NCI-H1417 treated with DMSO at 0.1 percent for 48 hours (cell line): ENCODE data around the gene MED25.
"Not testable (repeated sequence)": the region's sequence is repeated elsewhere in the genome, so short reads cannot be mapped to it uniquely, and the experiment has no call there.

Experiments
- DNase-seq: peaks from one replicate; lab custom pipeline; 2025; lab: John Stamatoyannopoulos, UW

The MED25 gene

GRCh38 chr19:49818649-49819370, 721 bp downstream of the MED25 start:
- no peak for DNase-seq

GRCh38 chr19:49819452-49820115, 1.5 kb downstream of the MED25 start:
- DNase-seq, result not testable (repeated sequence)

DNA sequence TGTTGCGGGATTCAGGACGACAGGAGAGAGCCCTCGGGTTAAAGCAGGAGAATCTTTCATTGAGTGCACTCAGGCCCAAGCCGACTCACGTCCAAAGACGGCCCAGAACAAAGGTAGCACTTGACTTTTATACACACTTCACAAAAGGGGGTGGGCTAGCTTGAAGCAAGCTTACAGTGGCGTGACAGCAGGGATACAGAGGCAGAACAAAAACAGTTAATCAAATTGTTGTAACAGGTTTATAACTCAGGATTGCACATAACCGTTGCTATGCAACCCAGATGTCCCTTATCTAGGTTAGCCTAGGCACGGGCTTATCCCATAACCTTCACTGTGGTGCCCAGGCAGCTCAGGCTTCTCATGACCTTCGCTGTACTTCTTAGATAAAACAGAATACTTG, 2.0 kb downstream of the MED25 start:
- DNase-seq, result no peak

GRCh38 chr19:49823472-49823871, 5.4 kb downstream of the MED25 start:
- DNase-seq, result no peak

- no peak for DNase-seq
Observed at GRCh38 chr19:49824662-49825061, 6.6 kb downstream of the MED25 start.

DNA sequence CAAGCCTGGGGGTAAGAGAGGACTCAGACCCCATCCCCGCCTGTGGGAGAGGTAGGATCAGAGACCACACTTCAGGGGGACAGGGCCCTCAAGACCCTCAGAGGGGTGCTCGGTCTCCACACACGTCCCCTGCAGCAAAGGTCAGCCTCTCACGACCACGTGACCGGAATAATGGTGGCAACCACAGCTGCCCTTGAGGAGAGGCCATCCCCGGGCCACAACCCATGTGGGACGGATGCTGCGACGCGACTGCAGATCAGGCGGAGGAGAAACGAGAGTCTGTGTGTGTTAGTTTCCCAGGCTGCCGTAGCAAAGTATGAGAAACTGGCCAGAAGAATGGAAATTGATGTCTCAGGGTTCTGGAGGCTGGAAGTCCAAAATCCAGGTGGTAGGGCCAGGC, 8.9 kb downstream of the MED25 start:
- DNase-seq, result no peak

- no peak for DNase-seq
Observed at GRCh38 chr19:49829200-49829599, 11.1 kb downstream of the MED25 start.

DNA sequence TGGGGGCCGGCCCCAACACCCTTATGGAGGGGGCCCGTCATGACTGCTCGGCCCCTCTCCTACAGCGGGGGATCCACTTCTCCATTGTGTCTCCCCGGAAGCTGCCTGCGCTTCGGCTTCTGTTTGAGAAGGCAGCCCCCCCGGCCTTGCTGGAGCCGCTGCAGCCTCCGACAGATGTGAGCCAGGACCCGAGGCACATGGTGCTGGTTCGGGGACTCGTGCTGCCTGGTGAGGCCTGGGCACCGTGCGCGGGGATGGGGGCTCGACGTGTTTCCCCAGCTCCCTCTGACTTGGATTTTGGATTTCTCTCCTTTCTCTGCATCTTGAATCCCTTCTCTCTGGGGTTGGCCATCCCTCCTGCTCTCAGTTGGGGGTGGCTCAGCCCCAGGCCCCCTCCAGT, 11.6 kb downstream of the MED25 start:
- DNase-seq, result no peak

DNA sequence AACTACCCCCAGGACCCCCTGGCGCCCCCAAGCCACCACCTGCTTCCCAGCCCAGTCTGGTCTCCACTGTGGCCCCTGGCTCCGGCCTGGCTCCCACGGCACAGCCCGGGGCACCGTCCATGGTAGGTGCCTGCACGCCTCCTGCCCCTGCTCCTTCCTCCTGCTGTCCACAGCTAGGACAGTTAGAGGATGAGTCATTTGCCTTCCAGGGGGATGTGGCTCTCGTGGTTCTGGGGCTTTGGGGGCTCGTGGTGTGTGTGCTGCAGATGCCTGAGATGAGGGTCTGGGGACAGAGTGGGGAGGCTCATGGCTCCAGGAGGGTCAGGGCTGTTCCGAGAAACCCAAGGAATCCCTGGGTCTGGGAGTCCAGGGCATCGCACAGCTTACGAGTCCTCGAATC, 12.7 kb downstream of the MED25 start:
- DNase-seq, result no peak

GRCh38 chr19:49831592-49831991, 13.5 kb downstream of the MED25 start:
- DNase-seq, result no peak

DNA sequence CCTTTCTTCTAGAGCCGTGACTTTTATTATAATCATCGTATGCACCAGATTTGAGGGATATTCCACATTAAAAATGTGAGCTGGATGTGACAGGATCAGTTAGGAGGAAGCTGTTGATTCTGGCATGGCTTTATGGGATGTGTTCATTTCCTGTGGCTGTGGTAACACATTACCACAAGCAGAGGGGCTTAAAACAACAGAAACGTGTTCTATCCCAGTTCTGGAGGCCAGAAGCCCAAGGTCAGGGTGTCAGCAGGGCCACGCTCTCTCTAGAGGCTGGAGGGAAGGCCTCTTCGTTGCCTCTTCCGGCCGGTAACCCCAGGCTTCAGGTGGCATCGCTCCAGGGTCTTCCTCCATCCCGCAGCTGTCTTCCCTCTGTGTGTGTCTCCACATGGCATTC, 14.5 kb downstream of the MED25 start:
- no peak for DNase-seq

DNA sequence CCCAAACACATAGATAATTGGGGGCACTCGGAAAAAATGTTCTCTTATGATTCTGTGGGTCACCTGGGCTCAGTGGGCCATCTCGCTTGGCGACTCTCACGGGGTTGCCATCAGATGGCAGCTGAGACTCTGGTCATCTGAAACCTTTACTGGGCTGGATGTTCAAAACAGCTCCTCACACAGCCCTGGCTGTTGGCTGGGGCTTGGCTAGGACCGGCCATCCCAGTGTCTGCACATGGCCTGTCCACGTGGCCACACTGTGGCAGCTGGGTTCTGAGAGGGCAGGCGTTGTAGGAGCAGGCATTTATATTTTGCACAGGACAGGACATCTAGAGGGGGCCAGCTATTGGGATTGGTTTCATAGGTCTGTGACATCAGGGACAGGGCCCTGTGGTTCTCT, 15.5 kb downstream of the MED25 start:
- no peak for DNase-seq

GRCh38 chr19:49835562-49835961, 17.5 kb downstream of the MED25 start:
- DNase-seq, result no peak

DNA sequence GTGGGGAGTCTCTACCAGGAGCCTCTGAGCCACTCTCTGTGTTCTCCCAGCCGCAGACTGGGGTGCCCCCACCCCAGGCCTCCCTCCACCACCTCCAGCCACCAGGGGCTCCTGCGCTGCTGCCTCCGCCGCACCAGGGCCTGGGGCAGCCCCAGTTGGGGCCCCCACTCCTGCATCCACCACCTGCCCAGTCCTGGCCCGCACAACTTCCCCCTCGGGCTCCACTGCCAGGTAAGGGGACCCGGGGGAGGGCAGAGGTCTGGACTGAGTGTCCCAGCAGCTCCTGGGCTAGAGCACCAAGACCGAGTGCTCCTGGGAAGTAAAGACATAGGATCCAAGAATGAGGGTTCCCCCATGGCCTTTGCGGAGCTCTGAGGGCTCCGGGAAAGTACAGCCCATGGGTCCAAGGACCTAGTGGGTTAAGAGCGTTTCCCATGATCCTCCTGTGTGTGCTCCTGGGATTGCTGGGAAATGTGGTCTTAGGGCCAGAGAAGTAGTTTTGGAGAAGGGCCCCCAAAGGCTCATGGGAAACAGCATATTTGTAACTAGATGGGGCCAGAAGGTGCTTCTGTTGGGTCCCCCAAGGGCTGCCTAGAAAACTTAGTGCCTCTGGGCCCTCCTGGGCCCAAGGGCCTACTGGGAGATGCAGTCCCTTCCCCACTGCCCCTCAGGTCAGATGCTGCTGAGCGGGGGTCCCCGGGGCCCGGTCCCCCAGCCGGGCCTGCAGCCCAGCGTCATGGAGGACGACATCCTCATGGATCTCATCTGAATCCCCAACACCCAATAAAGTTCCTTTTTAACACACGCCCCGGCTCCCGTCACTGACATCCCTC, 18.3 kb downstream of the MED25 start:
- DNase-seq, result no peak

DNA sequence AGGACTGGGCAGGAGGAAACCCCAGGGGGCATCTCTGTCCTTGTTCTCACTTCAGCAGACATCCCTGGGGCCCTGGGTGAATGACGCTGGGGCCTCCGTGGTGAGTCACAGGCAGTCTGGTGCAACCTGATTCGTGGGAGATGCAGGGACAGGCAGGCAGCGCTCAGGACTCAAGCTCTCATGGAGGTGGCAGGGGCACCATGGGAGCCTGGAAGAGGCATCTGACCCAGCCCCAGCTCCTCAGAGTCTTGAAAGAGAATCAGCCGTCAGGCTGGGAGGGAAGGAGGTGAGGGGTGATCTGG, 18.9 kb downstream of the MED25 start:
- no peak for DNase-seq

- DNase-seq, result no peak
Observed at GRCh38 chr19:49837425-49837824, 19.3 kb downstream of the MED25 start.

DNA sequence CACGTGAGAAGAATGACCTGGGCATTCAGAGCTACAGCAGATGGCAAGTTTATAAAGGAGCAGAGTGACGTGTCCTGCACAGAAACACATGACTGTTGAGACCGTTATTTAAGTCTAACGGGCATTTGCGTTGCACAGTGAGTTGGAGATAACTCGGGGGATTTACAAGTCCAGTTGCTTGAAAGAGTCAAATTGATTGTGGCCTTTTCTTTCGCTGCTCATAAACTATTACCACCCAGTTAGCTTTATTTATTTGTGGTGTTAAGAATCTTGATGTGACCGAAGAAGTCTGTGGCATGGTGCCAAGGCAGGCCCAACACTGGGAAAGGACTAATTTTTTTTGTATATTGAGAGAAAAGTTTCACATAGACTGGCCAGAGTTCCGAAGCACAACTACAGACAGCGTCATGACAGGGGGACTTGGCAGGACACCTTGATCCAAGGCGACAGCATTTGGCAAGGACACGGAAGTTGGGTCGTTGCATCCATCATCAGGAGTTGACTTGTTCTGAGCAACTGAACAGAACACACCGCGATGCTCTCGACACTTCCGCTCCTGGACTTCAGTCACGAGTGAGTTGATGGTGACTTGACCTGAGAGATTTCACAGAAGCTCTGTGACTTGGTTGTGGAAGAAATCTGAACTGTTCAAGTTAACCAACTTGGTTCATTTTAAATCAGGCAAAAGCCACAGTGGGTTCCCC, 20.9 kb downstream of the MED25 start:
- no peak for DNase-seq

DNA sequence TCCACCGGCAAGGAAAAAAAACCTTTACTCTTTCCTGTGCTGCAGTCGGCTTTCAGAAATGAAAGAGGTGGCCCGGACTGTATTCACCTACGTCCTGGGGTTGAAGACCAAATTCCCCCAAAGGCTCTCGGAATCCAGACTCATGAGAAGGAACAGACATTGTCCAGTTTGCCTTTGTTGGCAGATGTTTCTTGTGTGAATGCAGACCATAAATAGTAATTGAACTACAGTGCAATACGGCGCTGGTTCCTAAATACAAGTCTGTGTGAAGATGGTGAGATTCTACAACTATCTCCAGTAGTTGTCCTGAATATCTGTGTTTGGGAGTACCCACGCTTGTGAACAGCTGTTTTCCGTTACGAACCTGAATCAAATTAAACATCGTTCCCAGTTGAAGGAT, 21.6 kb downstream of the MED25 start:
- DNase-seq, result no peak

DNA sequence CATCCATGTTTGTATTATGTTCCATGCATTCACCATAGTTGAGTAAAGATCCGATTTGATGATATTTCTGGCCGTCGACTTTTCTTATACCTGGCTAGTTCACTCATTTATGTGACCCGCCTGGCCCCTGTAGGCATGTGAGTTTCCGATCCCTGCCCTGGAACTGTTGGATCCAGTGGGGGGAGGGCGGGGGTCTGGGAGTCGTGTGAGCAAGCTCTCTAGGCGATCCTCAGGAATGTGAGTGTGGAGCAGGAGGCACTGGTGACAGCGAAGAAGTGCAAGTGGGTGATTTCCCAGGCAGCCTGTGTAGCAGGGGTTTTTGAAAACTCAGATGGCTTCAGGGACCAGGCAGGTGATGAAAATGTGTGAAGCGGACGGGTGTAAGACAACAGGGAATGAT, 22.2 kb downstream of the MED25 start:
- DNase-seq, result no peak

- DNase-seq, result no peak
Observed at GRCh38 chr19:49840736-49841249, 22.7 kb downstream of the MED25 start.

- DNase-seq, result no peak
Observed at GRCh38 chr19:49843265-49843664, 25.2 kb downstream of the MED25 start.
